ENCODE data around the gene LENEP. TPM values are rescaled to one million over a fixed set of nuclear protein-coding genes. Genes with fewer than 3 reads are reported as not detected.

The LENEP gene
- total RNA-seq, 1 experiment from 2014 or later = 0.42 TPM

GRCh38 chr1:155014709-155015508, 21.5 kb downstream of the LENEP start:
- ChIA-PET POLR2A (interaction anchor here (1.1 to 1.4 kb wide), 2 partner anchors 13 to 15 kb away, joined by 3 to 7 read pairs; partner anchors contain the start of gene ZBTB7B), CTCF (interaction anchor here (1.5 kb wide), 1 partner anchor 36 kb away, joined by 5 read pairs; the partner anchor contains the start of gene ADAM15), RAD21 (ENCODE audit: low non-redundant PET in 1 of 2, low total read pairs in 2 of 2, uncharacterized antibody in 2 of 2, unreplicated experiment in 2 of 2) (no interaction called here)
- TF ChIP-seq ATF3 (IDR thresholded peaks at IDR 0.05) (no peak), YY1 (IDR thresholded peaks at IDR 0.05; ENCODE audit: extremely low read depth, insufficient replicate concordance, low read depth, low read length) (no peak), SIN3A (IDR thresholded peaks at IDR 0.05; ENCODE audit: low read depth) (no peak), EGR1 (IDR thresholded peaks at IDR 0.05; ENCODE audit: low read depth) (no peak)
- BruUV-seq (replicated peaks) = no TSS peak
- peaks cover 11 to 27% of the 10 kb centered on the region in 2 experiments; a peak in 3 of 4 replicates for H3K36me3 ChIP-seq (ENCODE audit: control insufficient read depth in 1 of 2, insufficient read depth in 2 of 2, low read length in 2 of 2)
- H3K4me2 ChIP-seq (ENCODE audit: low read length) = no peak overlapping the region
- H3K9me3 ChIP-seq (ENCODE audit: control insufficient read depth in 1 of 2, insufficient read depth in 1 of 2, low read depth in 1 of 2, low read length in 2 of 2) = no peaks in the 10 kb centered on the region
- H2AFZ ChIP-seq (ENCODE audit: low read depth, low read length, poor library complexity, severe bottlenecking) = no peak overlapping the region
- peaks cover 28 to 69% of the 10 kb centered on the region in 2 experiments for H3K4me1 ChIP-seq (ENCODE audit: control insufficient read depth in 1 of 2, insufficient read depth in 2 of 2, low read length in 2 of 2)
- no peak for DNase-seq (ENCODE audit: low read depth, low spot score)
- H3K4me3 ChIP-seq (replicated peaks in 1 of 2; ENCODE audit: low read depth in 1 of 2, low read length in 2 of 2) = no peak overlapping the region
- H3K27me3 ChIP-seq (ENCODE audit: insufficient read depth, low read length) = no peaks in the 10 kb centered on the region
- H4K20me1 ChIP-seq (ENCODE audit: insufficient read depth) = no peaks in the 10 kb centered on the region
- ATAC-seq = no peak
- H3K27ac ChIP-seq (ENCODE audit: low read depth, low read length) = no peak overlapping the region
- no peak overlapping the region for H3K9ac ChIP-seq (ENCODE audit: low read length)
- H3K9me2 ChIP-seq (ENCODE audit: insufficient read depth) = no peaks in the 10 kb centered on the region
- intact Hi-C loops (cut with micrococcal nuclease) = no loop called here
- peaks cover 33% of the 10 kb centered on the region; the same call in 1 of the 2 replicates for H3K79me2 ChIP-seq (ENCODE audit: insufficient read depth, low read length)

- no peaks in the 10 kb centered on the region for H3K9me2 ChIP-seq (ENCODE audit: insufficient read depth)
- H4K20me1 ChIP-seq (ENCODE audit: insufficient read depth) = no peaks in the 10 kb centered on the region
- H3K27me3 ChIP-seq (ENCODE audit: insufficient read depth, low read length) = no peaks in the 10 kb centered on the region
- peaks cover 25% of the 10 kb centered on the region; the same call in 1 of the 2 replicates for H3K79me2 ChIP-seq (ENCODE audit: insufficient read depth, low read length)
- no peak overlapping the region for H3K4me3 ChIP-seq (replicated peaks in 1 of 2; ENCODE audit: low read depth in 1 of 2, low read length in 2 of 2)
- TF ChIP-seq ELF1 (IDR thresholded peaks at IDR 0.05; ENCODE audit: borderline replicate concordance, low read depth) (no peak), POLR2AphosphoS5 (IDR thresholded peaks at IDR 0.05; ENCODE audit: low read depth, low read length) (0 out of 2 replicates have a peak, but pooled peaks have one; percentile 12), ZNF274 (IDR thresholded peaks at IDR 0.05; ENCODE audit: low read depth, low read length) (no peak), ATF3 (IDR thresholded peaks at IDR 0.05) (no peak)
- H3K4me1 ChIP-seq (ENCODE audit: control insufficient read depth in 1 of 2, insufficient read depth in 2 of 2, low read length in 2 of 2) = peaks cover 28 to 64% of the 10 kb centered on the region in 2 experiments
- H2AFZ ChIP-seq (ENCODE audit: low read depth, low read length, poor library complexity, severe bottlenecking) = no peak overlapping the region
- H3K36me3 ChIP-seq (ENCODE audit: control insufficient read depth in 1 of 2, insufficient read depth in 2 of 2, low read length in 2 of 2) = peaks cover 11 to 27% of the 10 kb centered on the region in 2 experiments; a peak in 3 of 4 replicates
- no peaks in the 10 kb centered on the region for H3K9me3 ChIP-seq (ENCODE audit: control insufficient read depth in 1 of 2, insufficient read depth in 1 of 2, low read depth in 1 of 2, low read length in 2 of 2)
- no peak overlapping the region for H3K4me2 ChIP-seq (ENCODE audit: low read length)
- ChIA-PET POLR2A (interaction anchor here (1.1 to 1.6 kb wide), 3 partner anchors 13 to 15 kb away, joined by 3 to 7 read pairs (median 4); partner anchors contain the start of gene ZBTB7B), RAD21 (ENCODE audit: low non-redundant PET in 1 of 2, low total read pairs in 2 of 2, uncharacterized antibody in 2 of 2, unreplicated experiment in 2 of 2) (no interaction called here), CTCF (interaction anchor here (1.0 to 3.0 kb wide), 5 partner anchors 11 to 76 kb away, joined by 3 to 10 read pairs (median 3); partner anchors contain the start of gene ADAM15)
- intact Hi-C loops (cut with micrococcal nuclease) = loop anchor here (2.0 kb wide), 2 partner anchors 13 to 69 kb away; partner anchors contain the start of gene ZBTB7B
- H3K27ac ChIP-seq (ENCODE audit: low read depth, low read length) = peak overlapping the region; percentile 89; the same call in 1 of the 2 replicates
- ATAC-seq (no peak), DNase-seq (ENCODE audit: low read depth, low spot score) (no peak)
- H3K9ac ChIP-seq (ENCODE audit: low read length) = no peak overlapping the region
- BruUV-seq (replicated peaks) = no TSS peak
These were observed 22.3 kb downstream of the LENEP start for GRCh38 chr1:155015527-155016230.

All from HCT116 (cell line).